ENCODE measurements around the gene KCNC2. TPM values are rescaled to one million over a fixed set of nuclear protein-coding genes. Genes with fewer than 3 reads are reported as not detected.
"Not testable (repeated sequence)": the region's sequence is repeated elsewhere in the genome, so short reads cannot be mapped to it uniquely, and the experiment has no call there.

Gene KCNC2
- total RNA-seq, result not detected

DNA sequence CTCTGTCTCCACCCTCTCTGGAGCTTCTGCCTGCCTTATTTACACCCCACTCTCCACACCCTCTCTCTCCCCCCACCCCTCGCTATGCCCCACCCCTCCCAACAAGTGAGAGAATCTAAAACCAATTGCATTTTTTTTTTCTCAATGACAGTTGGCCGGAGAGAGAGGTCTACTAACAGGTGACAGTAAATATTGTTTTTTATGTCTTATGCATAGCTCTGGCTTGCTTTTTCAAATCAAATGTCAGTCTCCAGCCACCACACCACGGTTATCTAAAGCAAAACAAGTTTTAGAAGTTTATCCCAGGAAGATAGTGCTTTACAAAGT lies at the start of gene KCNC2:
KCNC2 (minus strand) TSS at position 28 of the 327 bp plus-strand sequence.
- DNase-seq (ENCODE audit: low spot score), result no peak

GRCh38 chr12:75259143-75259542 lies 49.5 kb upstream of the KCNC2 start:
- DNase-seq (ENCODE audit: low spot score), result no peak

- no peak for DNase-seq (ENCODE audit: low spot score)
Observed at GRCh38 chr12:75257510-75257909, 47.9 kb upstream of the KCNC2 start.

DNA sequence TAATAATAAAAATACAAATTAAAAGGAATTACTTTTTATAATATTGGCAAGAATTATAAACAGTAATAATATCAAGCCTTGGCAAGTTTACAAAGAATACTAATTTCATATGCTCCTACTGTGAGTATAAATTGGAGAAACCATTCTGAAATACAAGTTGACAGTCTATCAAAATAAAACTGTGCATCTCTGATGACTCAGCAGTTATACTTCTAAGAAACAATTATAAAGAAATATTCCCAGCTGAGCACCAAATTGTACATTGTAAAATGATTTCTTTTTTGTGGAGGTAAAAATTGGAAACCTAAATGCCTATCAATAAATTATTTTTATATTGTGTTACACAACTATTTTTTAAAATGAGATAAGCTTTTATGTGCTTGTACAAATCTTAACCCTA lies 35.5 kb upstream of the KCNC2 start:
- no peak for DNase-seq (ENCODE audit: low spot score)

- no peak for DNase-seq (ENCODE audit: low spot score)
Observed at GRCh38 chr12:75239987-75240386, 30.3 kb upstream of the KCNC2 start.

- DNase-seq (ENCODE audit: low spot score), result no peak
Observed at GRCh38 chr12:75236206-75236605, 26.6 kb upstream of the KCNC2 start.

DNA sequence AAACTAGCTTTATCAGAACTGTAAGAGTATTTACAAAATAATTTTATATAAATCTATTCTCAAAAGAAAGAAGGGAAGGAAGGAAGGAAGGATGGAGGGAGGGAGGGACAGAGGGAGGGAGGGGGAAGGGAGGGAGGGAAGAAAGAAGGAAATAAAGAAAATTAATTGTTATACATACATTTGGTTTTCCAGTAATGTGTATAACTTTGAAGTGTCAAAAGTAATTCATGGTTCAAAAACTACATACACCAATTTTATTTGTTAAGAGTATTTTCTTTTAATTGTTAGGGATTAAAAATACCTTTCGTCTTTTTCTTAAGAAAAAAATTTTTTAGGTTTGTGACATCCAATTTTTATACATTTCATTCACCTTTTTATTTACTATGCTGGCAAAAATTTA lies 17.5 kb upstream of the KCNC2 start:
- no peak for DNase-seq (ENCODE audit: low spot score)

DNA sequence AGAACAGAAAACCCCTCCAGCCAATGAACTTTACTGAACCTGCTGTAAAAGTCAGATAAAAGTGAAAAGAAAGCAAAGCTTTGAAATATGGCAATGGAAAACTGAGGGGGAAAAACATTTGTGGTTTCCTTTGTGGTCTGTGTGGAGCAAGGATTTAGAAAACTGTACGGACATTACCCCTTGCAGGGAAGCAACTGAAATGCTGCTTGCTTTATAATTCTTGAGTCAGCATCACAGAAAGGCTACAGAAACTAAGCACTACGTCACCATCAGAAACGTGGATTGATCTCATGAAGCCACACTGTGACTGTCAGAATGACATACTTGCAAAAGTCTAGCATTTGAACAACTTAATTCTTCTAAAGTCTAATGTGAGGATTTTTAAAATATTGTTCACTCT lies 2.4 kb upstream of the KCNC2 start:
- DNase-seq (ENCODE audit: low spot score), result no peak

- DNase-seq (ENCODE audit: low spot score), result no peak
Observed at GRCh38 chr12:75208856-75209811, 505 bp downstream of the KCNC2 start.

- DNase-seq (ENCODE audit: low spot score), result no peak
Observed at GRCh38 chr12:75207338-75208083, 2.1 kb downstream of the KCNC2 start.

DNA sequence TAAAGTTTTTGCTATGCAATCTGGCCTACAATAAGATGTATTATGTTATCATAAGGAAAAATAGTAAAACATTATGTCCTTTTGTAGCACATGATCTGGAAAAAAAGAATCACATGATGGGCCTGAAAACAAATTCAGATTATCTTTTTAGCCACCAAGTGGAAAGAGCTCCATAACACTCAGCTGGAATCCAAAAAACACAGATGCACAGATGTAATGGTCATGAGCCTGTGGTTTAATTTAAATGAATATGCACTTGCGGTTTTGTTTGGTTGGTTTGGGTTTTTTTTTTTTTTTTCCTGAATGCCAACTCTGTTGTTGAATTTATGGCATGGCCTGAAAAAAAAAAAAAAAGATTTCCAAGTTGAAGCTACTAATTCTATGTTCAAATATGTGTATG lies 4.1 kb downstream of the KCNC2 start:
- no peak for DNase-seq (ENCODE audit: low spot score)

- no peak for DNase-seq (ENCODE audit: low spot score)
Observed at GRCh38 chr12:75196865-75197264, 12.8 kb downstream of the KCNC2 start.

DNA sequence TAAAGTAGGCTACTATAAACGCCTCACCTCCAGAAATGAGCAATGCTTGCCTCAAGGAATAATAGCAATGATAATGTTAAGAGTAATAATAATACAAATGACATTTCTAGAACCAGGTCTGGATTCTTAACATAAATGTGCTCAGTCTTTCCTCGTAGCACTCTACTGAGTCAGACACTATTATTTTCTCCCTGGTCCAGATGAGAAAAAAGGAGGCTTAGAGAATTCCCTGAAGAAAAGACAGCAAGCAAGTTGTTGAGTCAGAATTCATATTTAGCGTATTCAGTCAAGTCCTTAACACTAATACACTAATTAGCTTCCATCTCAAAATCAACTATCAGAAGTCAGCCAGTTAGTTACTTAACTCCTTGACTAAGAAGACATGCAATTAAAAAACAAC lies 13.2 kb downstream of the KCNC2 start:
- DNase-seq (ENCODE audit: low spot score), result no peak

DNA sequence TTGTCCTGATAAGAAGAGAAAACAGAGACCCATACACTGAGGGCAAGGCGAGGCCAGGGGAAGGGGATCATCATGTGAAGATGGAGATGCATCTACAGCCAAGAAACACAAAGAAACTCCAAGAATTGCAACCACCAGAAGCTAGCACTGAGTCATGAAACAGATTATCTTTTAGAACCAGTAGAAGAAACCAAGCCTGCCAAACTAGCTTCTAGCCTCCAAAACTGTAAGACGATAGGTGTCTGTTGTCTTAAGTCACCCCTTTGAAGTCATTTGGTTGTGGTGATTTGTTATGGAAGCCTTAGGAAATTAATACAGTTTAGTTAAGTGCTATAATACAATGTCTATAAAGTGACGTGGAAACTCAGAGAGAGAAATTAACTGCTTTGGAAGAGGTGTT lies 15.4 kb downstream of the KCNC2 start:
- no peak for DNase-seq (ENCODE audit: low spot score)

- DNase-seq (ENCODE audit: low spot score), result no peak
Observed at GRCh38 chr12:75192196-75192595, 17.4 kb downstream of the KCNC2 start.

DNA sequence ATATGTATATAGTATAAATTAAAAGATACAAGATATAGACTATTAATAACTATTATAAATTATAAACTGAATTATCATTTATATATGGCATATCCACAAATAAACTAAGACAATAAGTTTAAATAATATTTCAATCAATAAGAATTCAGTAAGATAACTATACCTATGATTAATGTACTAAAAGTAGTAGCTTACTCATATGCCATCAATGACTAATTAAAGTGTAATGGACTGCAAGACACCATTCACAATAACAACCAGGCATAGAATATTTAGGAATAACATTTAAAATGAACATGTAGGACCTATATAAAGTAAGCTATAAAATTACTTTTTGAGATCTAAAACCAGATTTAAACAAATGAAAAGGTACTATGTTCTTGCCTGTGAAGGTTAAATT lies 18.8 kb downstream of the KCNC2 start:
- no peak for DNase-seq (ENCODE audit: low spot score)

DNA sequence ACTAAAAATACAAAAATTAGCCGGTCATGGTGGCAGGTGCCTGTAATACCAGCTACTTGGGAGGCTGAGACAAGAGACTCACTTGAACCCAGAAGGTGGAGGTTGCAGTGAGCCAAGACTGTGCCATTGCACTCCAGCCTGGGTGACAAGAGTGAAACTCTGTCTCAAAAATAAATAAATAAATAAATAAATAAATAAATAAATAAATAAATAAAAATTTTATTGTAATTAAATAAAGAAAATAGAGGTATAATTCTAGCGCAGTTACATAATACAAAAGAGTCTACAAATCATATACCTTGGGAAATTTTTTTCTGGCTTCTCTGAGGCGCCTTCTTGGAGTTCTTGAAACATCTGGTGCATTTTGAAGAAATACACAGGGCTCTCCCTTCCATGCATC lies 23.8 kb downstream of the KCNC2 start:
- DNase-seq (ENCODE audit: low spot score), result not testable (repeated sequence)

DNA sequence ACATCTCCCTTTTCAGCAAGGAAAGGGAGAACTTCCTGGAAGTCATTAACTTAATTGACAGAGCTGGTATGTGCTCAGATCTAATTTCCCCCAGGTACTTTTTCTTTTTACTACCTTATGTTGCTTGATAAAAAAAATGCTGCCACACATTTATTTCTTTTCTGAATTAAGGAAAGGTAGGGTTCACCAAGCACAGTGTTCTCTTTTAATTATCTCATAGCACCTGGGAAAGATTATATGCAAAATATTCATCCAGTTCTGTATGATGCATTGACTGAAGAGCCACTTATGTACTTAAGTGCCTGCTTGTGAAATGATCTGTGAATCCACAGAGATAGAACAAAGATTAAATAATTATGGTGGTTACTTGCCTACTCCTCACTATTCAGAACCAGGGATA lies 25.1 kb downstream of the KCNC2 start:
- DNase-seq (ENCODE audit: low spot score), result no peak

GRCh38 chr12:75183967-75184366 lies 25.7 kb downstream of the KCNC2 start:
- no peak for DNase-seq (ENCODE audit: low spot score)

DNA sequence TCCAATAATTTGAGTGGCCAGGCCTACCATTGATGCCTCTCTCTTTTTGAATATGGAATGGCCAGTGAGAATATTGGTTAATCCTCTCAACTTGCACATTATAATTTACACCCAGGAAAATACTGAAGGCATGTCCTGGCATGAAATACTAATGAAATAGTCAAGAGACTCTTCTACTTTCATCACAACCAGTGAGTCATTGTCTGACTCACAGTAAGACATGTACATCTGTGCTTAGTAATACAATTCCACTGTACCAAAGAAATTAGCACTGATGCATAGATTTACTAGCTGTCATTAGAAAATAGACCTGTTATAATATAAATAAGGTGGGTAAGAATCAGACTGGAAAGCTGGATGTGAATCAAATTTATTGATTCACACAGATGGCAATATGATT lies 31.6 kb downstream of the KCNC2 start:
- DNase-seq (ENCODE audit: low spot score), result no peak

DNA sequence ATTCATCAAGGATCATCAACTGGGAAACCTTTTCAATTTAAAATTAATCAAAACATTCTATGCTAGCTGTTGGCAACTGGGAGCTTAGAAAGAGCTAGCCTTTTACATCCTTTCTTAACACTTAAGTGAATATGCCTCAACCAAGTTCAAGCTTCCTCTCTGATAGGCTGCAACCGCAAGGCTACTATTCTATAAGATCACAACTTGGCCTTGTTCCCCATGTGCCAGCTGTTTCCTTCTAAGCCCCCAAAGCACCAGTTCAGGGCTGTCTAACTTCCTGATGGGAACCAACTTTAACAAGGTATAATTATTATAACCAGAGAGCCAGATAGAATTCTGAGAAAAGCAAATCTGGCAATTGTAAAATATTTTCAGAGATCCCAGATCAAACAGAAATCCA lies 37.0 kb downstream of the KCNC2 start:
- DNase-seq (ENCODE audit: low spot score), result no peak

GRCh38 chr12:75170640-75171185 lies 38.9 kb downstream of the KCNC2 start:
- no peak for DNase-seq (ENCODE audit: low spot score)

- no peak for DNase-seq (ENCODE audit: low spot score)
Observed at GRCh38 chr12:75162845-75163244, 46.8 kb downstream of the KCNC2 start.
